SK-N-SH treated with all-trans-retinoic acid at 6 μM for 48 hours (cell line): ENCODE data around the gene LECT2.

Experiments
- ATAC-seq: fragments of 200-7000 bp; cut with Tn5 transposase; 3 replicates; pipeline ENCODE4 v1.9.1; 2020; ENCODE audit warnings: mild to moderate bottlenecking, moderate library complexity
- ARNTL ChIP-seq: fragments of 450-650 bp; formaldehyde crosslinking; IDR thresholded peaks from 2 replicates; pipeline ENCODE4 v1.5.0; 2020; ENCODE audit warnings: low read depth, mild to moderate bottlenecking, moderate library complexity, borderline replicate concordance
- BACH2 ChIP-seq: fragments of 250-450 bp; sonication (Bioruptor Pico); IDR thresholded peaks from 2 replicates; pipeline ENCODE4 v1.9.0; 2021; ENCODE audit warnings: mild to moderate bottlenecking, borderline replicate concordance
- CSDC2 ChIP-seq: fragments of 250-450 bp; sonication (Bioruptor Pico); IDR thresholded peaks from 2 replicates; pipeline ENCODE4 v1.5.0; 2020; ENCODE audit warnings: mild to moderate bottlenecking, moderate library complexity
- ESRRG ChIP-seq: fragments of 250-450 bp; sonication (Bioruptor Pico); IDR thresholded peaks from 2 replicates; pipeline ENCODE4 v1.6.1; 2021; ENCODE audit warnings: mild to moderate bottlenecking
- GLIS3 ChIP-seq: fragments of 250-450 bp; sonication (Bioruptor Pico); IDR thresholded peaks from 2 replicates; pipeline ENCODE4 v1.5.0; 2020; ENCODE audit warnings: mild to moderate bottlenecking, moderate library complexity
- ISL1 ChIP-seq: fragments of 250-450 bp; sonication (Bioruptor Pico); IDR thresholded peaks from 2 replicates; pipeline ENCODE4 v2.1.2; 2022; ENCODE audit warnings: mild to moderate bottlenecking, moderate library complexity
- OSR1 ChIP-seq: fragments of 250-450 bp; sonication (Bioruptor Pico); IDR thresholded peaks from 2 replicates; pipeline ENCODE4 v1.8.0; 2022; ENCODE audit warnings: moderate library complexity, mild to moderate bottlenecking, inconsistent platforms
- PPARA ChIP-seq: fragments of 250-450 bp; sonication (Bioruptor Pico); IDR thresholded peaks from 2 replicates; pipeline ENCODE4 v1.5.0; 2020; ENCODE audit warnings: mild to moderate bottlenecking, borderline replicate concordance
- RARB ChIP-seq: fragments of 250-450 bp; sonication (Bioruptor Pico); IDR thresholded peaks from 2 replicates; pipeline ENCODE4 v1.8.0; 2021; ENCODE audit warnings: mild to moderate bottlenecking, moderate library complexity
- SNAI2 ChIP-seq: fragments of 250-450 bp; sonication (Bioruptor Pico); IDR thresholded peaks from 2 replicates; pipeline ENCODE4 v1.5.0; 2020; ENCODE audit warnings: mild to moderate bottlenecking, moderate library complexity
- TCF4 ChIP-seq: fragments of 250-450 bp; sonication (Bioruptor Pico); IDR thresholded peaks from 2 replicates; pipeline ENCODE4 v1.8.0; 2021; ENCODE audit warnings: mild to moderate bottlenecking, moderate library complexity, borderline replicate concordance
- TOX ChIP-seq: fragments of 250-450 bp; sonication (Bioruptor Pico); IDR thresholded peaks from 2 replicates; pipeline ENCODE4 v1.8.0; 2021; ENCODE audit warnings: mild to moderate bottlenecking, moderate library complexity, borderline replicate concordance
- ZC3H10 ChIP-seq: fragments of 250-450 bp; sonication (Bioruptor Pico); IDR thresholded peaks from 2 replicates; pipeline ENCODE4 v1.5.1; 2021; ENCODE audit warnings: mild to moderate bottlenecking, moderate library complexity
- ZFP30 ChIP-seq: fragments of 450-650 bp; formaldehyde crosslinking; IDR thresholded peaks from 2 replicates; pipeline ENCODE4 v1.5.0; 2022; ENCODE audit warnings: mild to moderate bottlenecking, moderate library complexity
- ZNF565 ChIP-seq: fragments of 450-650 bp; formaldehyde crosslinking; conservative IDR thresholded peaks from 2 replicates; pipeline ENCODE4 v1.5.0; 2020; ENCODE audit warnings: low read depth, mild to moderate bottlenecking, moderate library complexity
- ZNF8 ChIP-seq: fragments of 450-650 bp; formaldehyde crosslinking; IDR thresholded peaks from 2 replicates; pipeline ENCODE4 v1.5.0; 2020; ENCODE audit warnings: mild to moderate bottlenecking, moderate library complexity
- TF ChIP-seq, protein P1 (sequence below): fragments of 250-450 bp; sonication (Bioruptor Pico); IDR thresholded peaks from 2 replicates; pipeline ENCODE4 v1.8.0; 2020; ENCODE audit warnings: mild to moderate bottlenecking, moderate library complexity, borderline replicate concordance
- TF ChIP-seq, protein P2 (sequence below): fragments of 250-450 bp; sonication (Bioruptor Pico); IDR thresholded peaks from 2 replicates; pipeline ENCODE4 v1.8.0; 2021; ENCODE audit warnings: low read depth, mild to moderate bottlenecking, moderate library complexity, borderline replicate concordance
- TF ChIP-seq, protein P3 (sequence below): fragments of 250-450 bp; sonication (Bioruptor Pico); IDR thresholded peaks from 2 replicates; pipeline ENCODE4 v1.5.1; 2021; ENCODE audit warnings: mild to moderate bottlenecking, moderate library complexity
- TF ChIP-seq, protein P4 (sequence below): fragments of 250-450 bp; sonication (Bioruptor Pico); IDR thresholded peaks from 2 replicates; pipeline ENCODE4 v1.5.0; 2020; ENCODE audit warnings: mild to moderate bottlenecking, moderate library complexity
- TF ChIP-seq, protein P5 (sequence below): fragments of 250-450 bp; sonication (Bioruptor Pico); IDR thresholded peaks from 2 replicates; pipeline ENCODE4 v1.5.1; 2020; ENCODE audit warnings: low read depth, mild to moderate bottlenecking, moderate library complexity

The LECT2 gene

DNA sequence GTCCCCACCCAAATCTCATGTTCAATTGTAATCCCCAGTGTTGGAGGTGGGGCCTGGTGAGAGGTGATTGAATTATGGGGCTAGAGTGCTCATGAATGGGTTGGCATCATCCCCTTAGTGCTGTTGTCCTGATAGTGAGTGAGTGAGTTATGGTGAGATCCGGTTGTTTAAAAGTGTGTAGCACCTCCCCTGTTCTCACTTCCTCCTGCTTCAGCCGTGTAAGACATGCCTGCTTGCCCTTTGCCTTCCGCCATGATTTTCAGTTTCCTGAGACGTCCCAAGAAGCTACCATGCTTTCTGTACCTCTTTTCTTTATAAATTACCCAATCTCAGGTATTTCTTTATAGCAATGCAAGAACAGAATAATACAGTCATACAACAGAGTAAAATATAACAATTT, 742 bp upstream of the LECT2 start:
- TF ChIP-seq ZC3H10 (no peak), ARNTL (CRISPR knock-in tag) (no peak), BACH2 (CRISPR knock-in tag) (no peak), ZNF565 (CRISPR knock-in tag) (no peak), ZFP30 (CRISPR knock-in tag) (no peak), GLIS3 (CRISPR knock-in tag) (no peak), CSDC2 (no peak), TCF4 (CRISPR knock-in tag) (no peak), SNAI2 (CRISPR knock-in tag) (no peak), TOX (CRISPR knock-in tag) (no peak), ISL1 (CRISPR knock-in tag) (no peak), ZNF8 (CRISPR knock-in tag) (no peak), OSR1 (CRISPR knock-in tag) (no peak), PPARA (CRISPR knock-in tag) (no peak), ESRRG (CRISPR knock-in tag) (no peak)
- TF ChIP-seq, protein P1, sequence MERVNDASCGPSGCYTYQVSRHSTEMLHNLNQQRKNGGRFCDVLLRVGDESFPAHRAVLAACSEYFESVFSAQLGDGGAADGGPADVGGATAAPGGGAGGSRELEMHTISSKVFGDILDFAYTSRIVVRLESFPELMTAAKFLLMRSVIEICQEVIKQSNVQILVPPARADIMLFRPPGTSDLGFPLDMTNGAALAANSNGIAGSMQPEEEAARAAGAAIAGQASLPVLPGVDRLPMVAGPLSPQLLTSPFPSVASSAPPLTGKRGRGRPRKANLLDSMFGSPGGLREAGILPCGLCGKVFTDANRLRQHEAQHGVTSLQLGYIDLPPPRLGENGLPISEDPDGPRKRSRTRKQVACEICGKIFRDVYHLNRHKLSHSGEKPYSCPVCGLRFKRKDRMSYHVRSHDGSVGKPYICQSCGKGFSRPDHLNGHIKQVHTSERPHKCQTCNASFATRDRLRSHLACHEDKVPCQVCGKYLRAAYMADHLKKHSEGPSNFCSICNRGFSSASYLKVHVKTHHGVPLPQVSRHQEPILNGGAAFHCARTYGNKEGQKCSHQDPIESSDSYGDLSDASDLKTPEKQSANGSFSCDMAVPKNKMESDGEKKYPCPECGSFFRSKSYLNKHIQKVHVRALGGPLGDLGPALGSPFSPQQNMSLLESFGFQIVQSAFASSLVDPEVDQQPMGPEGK (CRISPR knock-in tag) = no peak
- TF ChIP-seq, protein P2, sequence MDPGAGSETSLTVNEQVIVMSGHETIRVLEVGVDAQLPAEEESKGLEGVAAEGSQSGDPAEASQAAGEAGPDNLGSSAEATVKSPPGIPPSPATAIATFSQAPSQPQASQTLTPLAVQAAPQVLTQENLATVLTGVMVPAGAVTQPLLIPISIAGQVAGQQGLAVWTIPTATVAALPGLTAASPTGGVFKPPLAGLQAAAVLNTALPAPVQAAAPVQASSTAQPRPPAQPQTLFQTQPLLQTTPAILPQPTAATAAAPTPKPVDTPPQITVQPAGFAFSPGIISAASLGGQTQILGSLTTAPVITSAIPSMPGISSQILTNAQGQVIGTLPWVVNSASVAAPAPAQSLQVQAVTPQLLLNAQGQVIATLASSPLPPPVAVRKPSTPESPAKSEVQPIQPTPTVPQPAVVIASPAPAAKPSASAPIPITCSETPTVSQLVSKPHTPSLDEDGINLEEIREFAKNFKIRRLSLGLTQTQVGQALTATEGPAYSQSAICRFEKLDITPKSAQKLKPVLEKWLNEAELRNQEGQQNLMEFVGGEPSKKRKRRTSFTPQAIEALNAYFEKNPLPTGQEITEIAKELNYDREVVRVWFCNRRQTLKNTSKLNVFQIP (CRISPR knock-in tag) = no peak
- TF ChIP-seq, protein P3, sequence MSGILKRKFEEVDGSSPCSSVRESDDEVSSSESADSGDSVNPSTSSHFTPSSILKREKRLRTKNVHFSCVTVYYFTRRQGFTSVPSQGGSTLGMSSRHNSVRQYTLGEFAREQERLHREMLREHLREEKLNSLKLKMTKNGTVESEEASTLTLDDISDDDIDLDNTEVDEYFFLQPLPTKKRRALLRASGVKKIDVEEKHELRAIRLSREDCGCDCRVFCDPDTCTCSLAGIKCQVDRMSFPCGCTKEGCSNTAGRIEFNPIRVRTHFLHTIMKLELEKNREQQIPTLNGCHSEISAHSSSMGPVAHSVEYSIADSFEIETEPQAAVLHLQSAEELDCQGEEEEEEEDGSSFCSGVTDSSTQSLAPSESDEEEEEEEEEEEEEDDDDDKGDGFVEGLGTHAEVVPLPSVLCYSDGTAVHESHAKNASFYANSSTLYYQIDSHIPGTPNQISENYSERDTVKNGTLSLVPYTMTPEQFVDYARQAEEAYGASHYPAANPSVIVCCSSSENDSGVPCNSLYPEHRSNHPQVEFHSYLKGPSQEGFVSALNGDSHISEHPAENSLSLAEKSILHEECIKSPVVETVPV (CRISPR knock-in tag) = no peak
- TF ChIP-seq, protein P4, sequence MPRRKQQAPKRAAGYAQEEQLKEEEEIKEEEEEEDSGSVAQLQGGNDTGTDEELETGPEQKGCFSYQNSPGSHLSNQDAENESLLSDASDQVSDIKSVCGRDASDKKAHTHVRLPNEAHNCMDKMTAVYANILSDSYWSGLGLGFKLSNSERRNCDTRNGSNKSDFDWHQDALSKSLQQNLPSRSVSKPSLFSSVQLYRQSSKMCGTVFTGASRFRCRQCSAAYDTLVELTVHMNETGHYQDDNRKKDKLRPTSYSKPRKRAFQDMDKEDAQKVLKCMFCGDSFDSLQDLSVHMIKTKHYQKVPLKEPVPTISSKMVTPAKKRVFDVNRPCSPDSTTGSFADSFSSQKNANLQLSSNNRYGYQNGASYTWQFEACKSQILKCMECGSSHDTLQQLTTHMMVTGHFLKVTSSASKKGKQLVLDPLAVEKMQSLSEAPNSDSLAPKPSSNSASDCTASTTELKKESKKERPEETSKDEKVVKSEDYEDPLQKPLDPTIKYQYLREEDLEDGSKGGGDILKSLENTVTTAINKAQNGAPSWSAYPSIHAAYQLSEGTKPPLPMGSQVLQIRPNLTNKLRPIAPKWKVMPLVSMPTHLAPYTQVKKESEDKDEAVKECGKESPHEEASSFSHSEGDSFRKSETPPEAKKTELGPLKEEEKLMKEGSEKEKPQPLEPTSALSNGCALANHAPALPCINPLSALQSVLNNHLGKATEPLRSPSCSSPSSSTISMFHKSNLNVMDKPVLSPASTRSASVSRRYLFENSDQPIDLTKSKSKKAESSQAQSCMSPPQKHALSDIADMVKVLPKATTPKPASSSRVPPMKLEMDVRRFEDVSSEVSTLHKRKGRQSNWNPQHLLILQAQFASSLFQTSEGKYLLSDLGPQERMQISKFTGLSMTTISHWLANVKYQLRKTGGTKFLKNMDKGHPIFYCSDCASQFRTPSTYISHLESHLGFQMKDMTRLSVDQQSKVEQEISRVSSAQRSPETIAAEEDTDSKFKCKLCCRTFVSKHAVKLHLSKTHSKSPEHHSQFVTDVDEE (CRISPR knock-in tag) = no peak
- TF ChIP-seq, all 23 proteins: peak for 0
- no peak for ATAC-seq

DNA sequence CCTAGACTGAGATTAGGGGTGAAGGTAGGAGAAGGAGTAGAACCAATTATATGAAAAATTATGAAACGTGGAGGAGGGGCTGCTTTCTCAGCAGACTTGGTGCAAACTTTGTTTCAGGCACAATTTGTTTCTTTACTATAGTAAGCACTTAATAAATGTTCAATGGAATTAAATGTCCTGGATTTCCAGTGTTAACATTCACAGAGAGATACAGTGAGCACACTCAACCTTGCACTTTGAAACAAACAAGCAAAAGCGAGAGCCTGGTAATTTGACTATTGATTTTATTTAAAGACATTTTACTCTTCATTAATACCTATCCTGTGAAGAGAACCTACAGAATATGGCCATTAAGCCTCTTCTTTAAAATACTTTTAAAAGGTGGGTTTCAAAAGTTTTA, 933 bp downstream of the LECT2 start:
- TF ChIP-seq ZNF8 (CRISPR knock-in tag) (no peak), ZNF565 (CRISPR knock-in tag) (no peak), RARB (no peak), ESRRG (CRISPR knock-in tag) (no peak), ZC3H10 (no peak), OSR1 (CRISPR knock-in tag) (no peak), ARNTL (CRISPR knock-in tag) (no peak), PPARA (CRISPR knock-in tag) (no peak), TOX (CRISPR knock-in tag) (no peak), GLIS3 (CRISPR knock-in tag) (no peak), ISL1 (CRISPR knock-in tag) (no peak), TCF4 (CRISPR knock-in tag) (no peak)
- TF ChIP-seq, protein P5, sequence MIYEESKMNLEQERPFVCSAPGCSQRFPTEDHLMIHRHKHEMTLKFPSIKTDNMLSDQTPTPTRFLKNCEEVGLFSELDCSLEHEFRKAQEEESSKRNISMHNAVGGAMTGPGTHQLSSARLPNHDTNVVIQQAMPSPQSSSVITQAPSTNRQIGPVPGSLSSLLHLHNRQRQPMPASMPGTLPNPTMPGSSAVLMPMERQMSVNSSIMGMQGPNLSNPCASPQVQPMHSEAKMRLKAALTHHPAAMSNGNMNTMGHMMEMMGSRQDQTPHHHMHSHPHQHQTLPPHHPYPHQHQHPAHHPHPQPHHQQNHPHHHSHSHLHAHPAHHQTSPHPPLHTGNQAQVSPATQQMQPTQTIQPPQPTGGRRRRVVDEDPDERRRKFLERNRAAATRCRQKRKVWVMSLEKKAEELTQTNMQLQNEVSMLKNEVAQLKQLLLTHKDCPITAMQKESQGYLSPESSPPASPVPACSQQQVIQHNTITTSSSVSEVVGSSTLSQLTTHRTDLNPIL = no peak
- TF ChIP-seq, protein P1 (CRISPR knock-in tag) = no peak
- TF ChIP-seq, protein P3 (CRISPR knock-in tag) = no peak
- ATAC-seq = no peak
